GM19467 (cell line): Measurements from ENCODE around the gene MYO5B.
"Not testable (repeated sequence)": the region's sequence is repeated elsewhere in the genome, so short reads cannot be mapped to it uniquely, and the experiment has no call there.

ENCODE experiments used
- ATAC-seq: cut with Tn5 transposase; IDR thresholded peaks from one replicate; pipeline ENCODE4 v1.9.1; 2021; ENCODE audit warnings: mild to moderate bottlenecking, moderate library complexity; ENCODE audit not compliant: unreplicated experiment

MYO5B gene

DNA sequence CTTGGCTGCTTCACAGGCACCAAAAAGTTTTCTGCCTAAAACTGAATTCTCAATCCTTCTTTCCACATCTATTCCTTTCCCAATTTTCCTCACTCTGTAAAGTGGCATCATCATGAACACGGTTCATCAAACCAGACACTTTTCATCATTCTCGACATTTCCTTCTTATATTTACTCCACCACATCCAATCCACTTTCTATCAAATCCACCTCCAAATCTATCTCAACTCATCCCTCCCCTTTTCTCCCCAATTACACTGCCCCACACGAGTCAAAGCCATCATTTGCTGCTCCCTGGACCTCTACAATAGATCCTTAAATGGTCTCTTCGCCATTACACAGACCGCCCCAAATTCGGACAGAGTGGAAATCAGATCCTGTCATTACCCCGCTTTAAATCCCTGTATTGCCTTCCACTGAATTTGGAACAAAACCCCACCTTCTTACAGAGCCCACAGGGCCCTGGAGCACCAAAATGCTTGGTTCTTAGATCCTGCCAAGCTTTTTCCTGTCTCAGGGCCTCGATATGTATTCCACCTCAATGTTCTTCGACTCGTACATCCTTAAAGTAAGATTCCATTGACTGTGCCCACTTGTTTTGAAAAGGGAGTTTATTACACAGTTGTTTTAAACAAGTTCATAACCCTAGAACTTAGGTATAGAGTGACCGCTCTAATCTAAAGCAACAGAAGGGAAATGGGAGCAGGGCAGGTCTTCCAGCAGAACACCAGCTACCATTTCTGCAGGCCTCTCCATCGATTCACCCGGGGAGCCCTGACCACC is 382.5 kb downstream of the MYO5B start:
- ATAC-seq = no peak

DNA sequence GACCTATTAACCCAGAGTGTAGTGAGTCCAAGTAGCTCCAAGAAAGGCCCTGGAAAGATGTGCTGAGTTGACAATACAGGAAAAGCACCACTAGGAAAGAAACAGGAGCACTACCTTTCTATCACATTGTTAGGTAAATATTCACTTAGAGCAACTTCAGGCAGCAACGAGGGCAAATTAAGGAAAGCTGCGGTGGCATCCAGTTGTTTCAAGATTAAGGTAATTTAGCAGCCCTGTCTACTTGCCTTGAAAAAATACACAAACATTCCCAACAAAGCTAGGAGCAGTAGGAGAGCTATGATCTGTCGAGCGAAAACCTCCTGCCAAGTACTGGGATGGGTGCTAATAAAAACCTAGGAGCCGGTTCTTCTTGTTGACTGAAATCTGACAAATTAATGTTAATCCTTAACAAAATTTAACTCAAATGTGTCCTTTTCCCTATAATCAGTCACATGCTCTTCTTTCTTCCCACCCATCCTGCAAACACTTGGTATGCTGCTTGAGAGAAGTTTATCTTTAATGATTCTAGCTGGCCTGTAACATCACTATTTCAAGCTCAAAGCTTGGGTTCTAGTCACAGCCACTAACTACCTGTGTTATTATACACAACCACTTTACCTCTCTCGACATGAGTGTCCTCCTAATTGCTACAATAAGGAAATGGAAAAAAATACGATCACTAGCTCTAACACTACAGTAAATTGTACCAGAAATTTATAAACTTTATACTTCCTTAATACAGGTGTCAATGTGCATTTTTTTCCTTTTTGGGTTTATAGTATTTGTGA is 383.6 kb downstream of the MYO5B start:
- ATAC-seq = no peak

DNA sequence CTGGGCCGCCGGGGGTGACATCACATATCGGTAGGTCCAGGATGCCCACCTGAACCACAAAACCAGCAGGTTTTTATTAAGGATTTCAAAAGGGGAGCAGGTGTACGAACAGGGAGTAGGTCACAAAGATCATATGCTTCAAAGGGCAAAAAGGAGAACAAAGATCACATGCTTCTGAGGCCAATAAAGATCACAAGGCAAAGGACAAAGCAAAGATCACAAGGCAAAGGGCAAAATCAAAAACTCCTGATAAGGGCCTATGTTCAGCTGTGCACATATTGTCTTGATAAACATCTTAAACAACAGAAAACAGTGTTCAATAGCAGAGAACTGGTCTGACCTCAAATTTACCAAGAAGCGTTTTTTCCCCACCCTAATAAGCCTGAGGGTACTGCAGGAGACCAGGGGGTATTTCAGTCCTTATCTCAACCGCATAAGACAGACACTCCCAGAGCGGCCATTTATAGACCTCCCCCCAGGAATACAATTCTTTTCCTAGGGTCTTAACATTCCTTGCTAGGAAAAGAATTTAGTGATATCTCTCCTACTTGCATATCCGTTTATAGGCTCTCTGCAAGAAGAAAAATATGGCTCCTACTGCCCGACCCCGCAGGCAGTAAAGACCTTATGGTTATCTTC is 386.3 kb downstream of the MYO5B start:
- not testable (repeated sequence) for ATAC-seq

DNA sequence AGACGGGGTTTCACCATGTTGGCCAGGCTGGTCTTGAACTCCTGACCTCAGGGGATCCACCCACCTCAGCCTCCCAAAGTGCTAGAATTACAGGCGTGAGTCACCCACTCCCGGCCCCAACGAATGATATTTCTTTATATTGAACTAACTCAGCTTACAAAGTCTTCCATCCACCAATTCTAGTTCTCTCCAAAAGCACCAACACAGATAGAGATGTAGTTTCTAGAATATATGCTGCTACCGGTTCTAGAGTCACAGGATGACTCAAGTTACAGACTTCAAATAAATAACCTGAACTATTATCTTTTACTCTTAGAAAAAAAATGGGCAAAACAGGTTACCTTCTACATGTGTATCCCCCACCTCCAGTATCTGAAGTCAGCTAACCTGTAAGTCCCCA is 390.9 kb downstream of the MYO5B start:
- no peak for ATAC-seq

DNA sequence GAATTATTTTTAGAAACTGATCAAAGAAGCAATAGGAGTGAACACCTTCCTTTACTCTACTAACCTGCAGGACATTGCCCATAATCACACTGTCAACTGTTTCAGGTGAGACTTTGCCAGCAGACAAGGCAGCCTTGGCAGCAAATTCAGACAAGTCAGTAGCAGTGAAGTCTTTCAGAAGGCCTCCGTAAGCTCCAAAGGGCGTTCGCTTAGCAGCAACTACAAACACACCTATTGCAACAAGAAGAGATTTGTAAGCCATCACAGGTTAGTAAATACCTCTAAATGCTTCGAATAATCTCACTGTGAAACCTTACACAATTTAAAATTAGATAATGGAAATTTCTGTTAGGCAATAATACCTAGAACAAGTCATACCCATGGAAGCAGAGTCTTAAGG is 392.3 kb downstream of the MYO5B start:
- ATAC-seq = no peak

DNA sequence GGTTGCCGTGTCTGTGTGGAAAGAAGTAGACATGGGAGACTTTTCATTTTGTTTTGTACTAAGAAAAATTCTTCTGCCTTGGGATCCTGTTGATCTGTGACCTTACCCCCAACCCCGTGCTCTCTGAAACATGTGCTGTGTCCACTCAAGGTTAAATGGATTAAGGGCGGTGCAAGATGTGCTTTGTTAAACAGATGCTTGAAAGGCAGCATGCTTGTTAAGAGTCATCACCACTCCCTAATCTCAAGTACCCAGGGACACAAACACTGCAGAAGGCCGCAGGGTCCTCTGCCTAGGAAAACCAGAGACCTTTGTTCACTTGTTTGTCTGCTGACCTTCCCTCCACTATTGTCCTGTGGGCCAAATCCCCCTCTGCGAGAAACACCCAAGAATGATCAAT is 394.5 kb downstream of the MYO5B start:
- ATAC-seq = not testable (repeated sequence)

DNA sequence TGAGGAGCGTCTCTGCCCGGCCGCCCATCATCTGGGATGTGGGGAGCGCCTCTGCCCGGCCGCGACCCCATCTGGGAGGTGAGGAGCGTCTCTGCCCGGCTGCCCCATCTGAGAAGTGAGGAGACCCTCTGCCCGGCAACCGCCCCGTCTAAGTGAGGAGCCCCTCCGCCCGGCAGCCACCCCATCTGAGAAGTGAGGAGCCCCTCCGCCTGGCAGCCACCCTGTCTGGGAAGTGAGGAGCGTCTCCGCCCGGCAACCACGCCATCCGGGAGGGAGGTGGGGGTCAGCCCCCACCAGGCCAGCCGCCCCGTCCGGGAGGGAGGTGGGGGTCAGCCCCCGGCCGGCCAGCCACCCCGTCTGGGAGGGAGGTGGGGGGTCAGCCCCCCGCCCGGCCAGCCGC is 395.1 kb downstream of the MYO5B start:
- ATAC-seq = not testable (repeated sequence)

DNA sequence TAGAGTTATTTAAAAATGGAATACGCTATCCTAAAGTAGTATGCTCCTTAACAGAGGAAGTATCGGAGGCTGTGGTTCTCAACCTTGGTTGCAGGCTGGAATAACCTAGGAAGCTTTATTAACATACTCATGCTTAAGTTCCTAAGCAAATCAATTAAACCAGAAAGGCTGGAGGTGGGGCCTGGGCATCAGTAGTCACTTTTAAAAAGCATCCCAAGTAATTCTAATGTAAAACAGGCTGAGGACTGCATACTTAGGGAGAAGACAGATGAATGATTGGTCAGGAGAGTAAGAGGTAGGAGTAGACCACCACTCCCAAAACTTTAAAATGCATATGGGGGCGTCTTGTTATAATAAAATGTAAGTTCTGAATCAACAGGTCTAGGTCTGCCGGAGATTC is 396.9 kb downstream of the MYO5B start:
- no peak for ATAC-seq

DNA sequence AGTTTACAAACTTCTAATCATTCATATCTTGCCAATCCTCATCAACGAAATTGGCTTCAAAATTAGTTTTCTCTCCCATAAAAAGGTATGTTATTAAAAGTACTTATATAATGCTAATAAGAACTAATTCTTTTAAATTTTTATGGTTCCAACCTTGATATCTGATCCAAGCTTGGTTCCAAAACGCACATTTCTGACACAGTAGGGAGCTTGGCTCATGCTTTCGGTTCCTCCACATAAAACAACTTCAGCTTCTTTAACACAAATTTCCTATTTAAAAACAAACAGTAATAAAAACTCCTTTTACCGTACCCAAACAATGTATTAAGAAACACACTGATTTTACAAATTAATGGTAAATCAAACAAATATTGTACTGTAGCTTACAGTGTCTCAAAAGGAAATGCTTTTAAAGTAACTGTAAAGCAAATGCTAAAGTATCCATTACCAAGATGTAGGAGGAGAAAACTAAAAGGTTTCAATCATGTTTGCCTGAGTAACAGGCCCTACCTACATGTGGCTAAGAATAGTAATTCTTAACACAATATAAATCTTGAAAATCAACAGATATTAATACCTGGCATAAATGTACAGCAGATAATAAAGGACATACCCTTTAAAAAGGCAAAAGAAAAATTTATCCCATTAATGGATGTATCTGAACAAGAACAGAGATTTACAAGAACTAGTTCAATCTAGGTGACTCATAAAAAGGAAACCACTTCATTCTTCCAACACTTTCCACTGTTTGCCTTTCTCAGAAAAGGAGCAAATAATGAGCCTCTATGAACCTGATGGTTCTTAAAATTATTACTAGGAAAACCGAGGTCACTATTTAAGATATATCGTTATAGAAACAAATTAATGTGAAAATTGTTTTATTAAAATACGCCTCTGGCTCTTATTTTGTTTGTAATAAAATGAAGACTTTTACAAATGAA is 399.1 kb downstream of the MYO5B start:
- ATAC-seq = no peak

DNA sequence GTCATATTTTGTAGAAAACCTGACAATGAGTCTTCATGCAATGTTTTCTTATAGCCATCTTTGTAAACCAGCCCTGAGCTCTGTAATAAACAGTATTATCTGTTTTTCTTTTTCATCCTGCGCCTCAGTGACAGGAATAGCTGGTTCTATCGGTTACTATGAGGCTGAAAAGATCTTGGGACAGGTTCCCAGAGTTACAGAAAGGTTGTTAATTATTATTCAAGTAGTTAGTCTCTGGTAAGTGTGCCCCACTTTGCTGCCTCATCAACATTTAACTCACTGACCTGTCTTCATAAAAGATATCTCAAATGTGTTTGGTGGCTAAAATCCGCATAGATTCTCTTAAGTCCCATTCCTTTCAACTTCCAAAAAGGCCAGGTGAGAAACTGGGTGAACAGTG is 400.2 kb downstream of the MYO5B start:
- ATAC-seq = no peak

DNA sequence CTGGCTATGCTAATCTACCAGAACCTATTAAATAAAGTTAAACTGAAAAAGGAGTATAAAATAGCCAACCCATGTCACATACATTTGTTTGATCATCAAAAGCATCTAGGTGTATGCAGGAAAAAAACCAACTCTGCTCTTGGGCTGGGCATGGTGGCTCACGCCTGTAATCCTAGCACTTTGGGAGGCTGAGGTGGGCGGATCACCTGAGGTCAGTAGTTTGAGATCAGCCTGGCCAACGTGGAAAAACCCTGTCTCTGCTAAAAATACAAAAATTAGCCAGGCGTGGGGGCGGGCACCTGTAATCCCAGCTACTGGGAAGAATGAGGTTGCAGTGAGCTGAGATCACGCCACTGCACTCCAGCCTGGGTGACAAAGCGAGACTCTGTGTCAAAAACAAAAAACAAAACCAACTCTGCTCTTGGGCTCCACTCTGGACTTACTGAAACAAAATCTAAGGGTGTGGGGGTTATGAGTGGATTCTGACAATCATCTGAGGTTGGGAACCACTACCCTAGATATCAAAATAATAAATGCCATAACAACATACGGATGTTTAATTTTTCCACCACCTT is 405.3 kb downstream of the MYO5B start:
- ATAC-seq = not testable (repeated sequence)

DNA sequence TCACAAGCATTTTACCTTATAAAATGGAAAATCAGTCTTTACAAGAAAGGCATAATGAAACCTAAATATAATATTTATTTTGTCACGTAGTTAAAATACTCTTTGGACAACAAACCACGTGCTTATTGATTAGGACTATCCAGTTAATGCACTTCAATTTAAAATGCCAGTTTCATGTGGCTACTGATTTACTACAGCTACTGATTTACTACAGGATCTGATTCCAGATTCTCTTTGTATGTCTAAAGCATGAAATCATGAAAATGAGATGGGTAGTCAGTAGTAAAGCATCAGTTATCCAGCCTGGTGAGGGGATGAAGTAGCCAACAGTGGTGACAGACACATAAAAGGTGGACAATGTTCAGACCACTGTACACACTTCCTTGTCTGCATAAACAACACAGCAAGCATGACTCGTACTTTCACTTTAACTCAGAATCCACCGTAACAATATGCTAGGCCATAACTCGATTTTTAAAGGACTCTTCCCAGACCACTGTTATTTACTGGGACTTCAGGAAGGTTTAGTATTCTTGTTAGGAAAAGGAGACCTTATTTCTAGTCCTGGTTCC is 406.5 kb downstream of the MYO5B start:
- no peak for ATAC-seq

DNA sequence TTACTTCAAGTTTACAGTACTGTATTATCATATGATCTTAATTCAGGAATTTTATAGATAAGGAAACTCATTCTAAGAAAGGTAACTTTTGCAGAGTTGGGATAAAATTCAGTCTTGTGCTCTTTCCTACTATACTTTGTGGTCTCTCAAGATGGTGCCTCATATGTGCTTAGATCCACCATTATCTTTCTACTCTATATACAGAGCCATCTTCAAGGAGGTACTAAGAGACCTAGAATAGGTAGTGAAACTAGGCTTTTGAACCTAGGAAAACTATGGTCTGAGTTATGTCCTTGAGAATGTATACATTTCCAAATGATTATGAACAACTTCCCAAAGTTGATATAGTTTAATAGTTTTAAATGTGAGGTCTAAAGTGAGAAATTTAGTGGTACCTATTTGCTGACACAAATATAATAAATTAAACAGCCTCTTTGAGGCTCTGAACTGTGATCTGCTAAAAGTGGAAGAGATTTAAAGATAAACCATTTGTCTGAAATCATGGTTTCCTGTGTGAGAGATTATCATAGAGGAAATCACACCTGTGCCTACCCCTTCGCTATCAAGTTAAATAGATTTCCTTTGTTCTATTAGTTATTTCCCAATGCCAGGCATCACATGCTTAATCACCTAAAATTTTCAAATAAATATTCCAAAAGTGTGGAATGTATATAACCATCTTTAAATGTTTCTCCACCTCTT is 408.8 kb downstream of the MYO5B start:
- no peak for ATAC-seq

DNA sequence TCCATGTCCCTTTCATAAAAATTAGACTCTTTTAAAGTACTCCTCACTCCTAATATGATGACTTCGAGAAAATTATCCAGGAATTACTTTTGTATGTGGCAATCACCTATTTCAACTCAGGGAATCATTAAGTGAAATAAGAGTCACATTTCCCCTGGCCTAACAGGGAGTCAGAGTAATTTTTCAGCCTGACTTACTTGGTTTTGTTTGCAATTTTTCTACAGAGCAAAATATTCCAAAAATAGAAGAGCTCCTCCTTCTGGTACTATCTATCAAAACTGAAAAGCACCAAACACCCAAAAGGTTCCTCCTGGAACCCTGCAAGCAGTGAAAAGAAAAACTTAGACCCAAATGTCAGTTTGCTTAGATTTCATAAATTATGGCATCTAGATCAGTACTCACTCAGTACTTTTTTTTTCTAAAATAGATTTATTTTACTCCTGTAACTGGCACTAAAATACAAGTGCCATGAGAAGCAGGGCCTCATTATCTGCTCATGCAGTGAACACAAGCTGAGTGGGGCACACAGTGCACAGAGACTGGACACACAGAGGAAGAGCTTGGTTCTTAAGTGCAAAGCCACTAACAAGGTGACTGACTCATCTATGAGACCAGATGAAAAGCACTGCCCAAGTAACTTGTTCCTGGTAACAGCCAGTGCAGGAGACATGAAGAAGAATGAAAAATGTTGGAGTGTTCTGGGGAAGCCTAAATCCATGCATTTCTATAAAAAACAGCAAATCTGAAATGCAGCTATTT is 410.3 kb downstream of the MYO5B start:
- ATAC-seq = no peak

DNA sequence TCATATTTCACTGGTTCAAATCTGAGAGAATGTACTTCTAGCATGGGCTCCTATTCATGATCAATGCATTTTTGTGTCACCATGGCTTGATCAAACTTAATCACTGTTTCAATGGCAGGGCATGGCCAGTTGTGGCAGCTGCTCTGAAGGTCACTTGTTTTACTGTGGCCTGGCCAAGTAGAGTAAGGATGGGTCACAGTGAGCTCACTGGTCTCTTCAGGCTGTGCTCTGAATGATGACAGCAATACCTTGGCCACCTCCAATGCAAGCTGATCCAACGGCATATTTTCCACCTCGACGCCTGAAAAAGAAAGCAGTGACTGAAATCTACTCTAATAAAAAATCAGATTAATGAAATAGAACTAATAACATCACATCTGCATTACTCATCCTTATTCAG is 411.3 kb downstream of the MYO5B start:
- not testable (repeated sequence) for ATAC-seq

DNA sequence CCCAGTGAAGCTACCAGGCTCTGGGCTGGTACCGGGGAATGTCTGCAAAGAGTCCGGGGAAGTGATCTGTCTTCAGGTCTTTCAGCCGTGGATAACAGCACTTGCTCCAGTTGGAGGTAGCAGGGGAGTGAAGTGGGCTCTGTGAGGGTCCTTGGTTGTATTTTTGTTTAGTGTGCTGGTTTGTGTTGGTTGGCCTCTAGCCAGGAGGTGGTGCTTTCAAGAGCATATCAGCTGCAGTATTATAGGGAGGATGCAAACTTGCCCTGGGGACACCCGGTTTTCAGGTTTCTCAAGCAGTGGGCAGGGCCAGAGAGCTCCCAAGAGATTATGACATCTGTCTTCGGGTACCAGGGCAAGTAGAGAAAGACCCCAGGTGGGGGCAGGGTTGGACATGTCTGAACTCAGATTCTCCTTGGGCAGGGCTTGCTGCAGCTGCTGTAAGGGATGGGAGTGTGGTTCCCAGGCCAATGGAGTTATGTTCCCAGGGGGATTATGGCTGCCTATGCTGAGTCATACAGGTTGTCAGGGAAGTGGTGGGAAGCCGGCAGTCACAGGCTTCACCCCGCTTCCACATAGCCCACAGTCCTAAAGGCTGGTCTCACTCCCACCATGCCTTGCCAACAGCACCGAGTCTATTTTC is 416.0 kb downstream of the MYO5B start:
- ATAC-seq = no peak
